Neutrophil (primary cell): Measurements from ENCODE around the gene OR5K1.
A peak's percentile ranks its signal among the peaks of the same experiment; 100 is the strongest.

ENCODE experiments used
- H3K27ac ChIP-seq: fragments of 200-600 bp; sonication (generic); 2 replicates; pipeline ENCODE4 v1.5.1; 2016; ENCODE audit warnings: mild to moderate bottlenecking, moderate library complexity
- H3K27me3 ChIP-seq: fragments of 200-600 bp; sonication (generic); 2 replicates; pipeline ENCODE4 v1.6.0; 2016; ENCODE audit warnings: mild to moderate bottlenecking
- H3K36me3 ChIP-seq: fragments of 200-600 bp; sonication (generic); 2 replicates; pipeline ENCODE4 v1.5.1; 2017
- H3K4me1 ChIP-seq, 2 experiments: fragments of 200-600 bp in 1 of 2; sonication (generic) in 1 of 2; 1 replicate in 1 of 2; 2 replicates in 1 of 2; pipeline versions ENCODE4 v1.5.1 to v1.6.1; 2013 to 2016; ENCODE audit warnings: low read depth in 1 of 2, low read length in 1 of 2, mild to moderate bottlenecking in 1 of 2, moderate library complexity in 1 of 2; ENCODE audit not compliant: control insufficient read depth in 1 of 2, insufficient read depth in 1 of 2
- H3K4me3 ChIP-seq, 2 experiments: fragments of 200-600 bp in 1 of 2; sonication (generic) in 1 of 2; 1 replicate in 1 of 2; 2 replicates in 1 of 2; pipeline ENCODE4 v1.5.1; 2013 to 2016; ENCODE audit warnings: low read depth in 1 of 2, low read length in 1 of 2, mild to moderate bottlenecking in 1 of 2, moderate library complexity in 1 of 2
- H3K9me3 ChIP-seq: fragments of 200-600 bp; sonication (generic); 2 replicates; pipeline ENCODE4 v1.5.1; 2016
- CTCF ChIP-seq: fragments of 200-600 bp; sonication (generic); IDR thresholded peaks from 2 replicates; pipeline ENCODE4 v1.5.1; 2016; ENCODE audit warnings: antibody characterized with exemption

OR5K1 gene

GRCh38 chr3:98513736-98514135 is 50.7 kb downstream of the OR5K1 start:
- no peaks in the 10 kb centered on the region for H3K9me3 ChIP-seq
- no peak for TF ChIP-seq CTCF
- no peak overlapping the region for H3K27ac ChIP-seq
- no peak overlapping the region for H3K4me3 ChIP-seq
- H3K27me3 ChIP-seq: no peaks in the 10 kb centered on the region
- H3K36me3 ChIP-seq: peaks cover 56% of the 10 kb centered on the region
- no peaks in the 10 kb centered on the region for H3K4me1 ChIP-seq

- Histone ChIP-seq H3K27ac (no peak overlapping the region), H3K9me3 (no peaks in the 10 kb centered on the region), H3K36me3 (peaks cover 63% of the 10 kb centered on the region), H3K4me3 (no peak overlapping the region), H3K27me3 (no peaks in the 10 kb centered on the region), H3K4me1 (no peaks in the 10 kb centered on the region)
- TF ChIP-seq CTCF: no peak
These were observed 51.9 kb downstream of the OR5K1 start for GRCh38 chr3:98514948-98515347.

GRCh38 chr3:98518816-98519215 is 55.8 kb downstream of the OR5K1 start:
- Histone ChIP-seq H3K4me1 (peaks cover 13 to 15% of the 10 kb centered on the region in 2 experiments), H3K36me3 (peaks cover 36% of the 10 kb centered on the region)
- no peak for TF ChIP-seq CTCF

GRCh38 chr3:98519351-98519750 is 56.4 kb downstream of the OR5K1 start:
- Histone ChIP-seq H3K4me3 (no peak overlapping the region), H3K36me3 (peaks cover 35% of the 10 kb centered on the region), H3K27ac (no peak overlapping the region), H3K27me3 (no peaks in the 10 kb centered on the region), H3K9me3 (no peaks in the 10 kb centered on the region), H3K4me1 (peaks cover 13 to 15% of the 10 kb centered on the region in 2 experiments)
- no peak for TF ChIP-seq CTCF

More at GRCh38 chr3:98518816-98519215, 55.8 kb downstream of the OR5K1 start:
- H3K27me3 ChIP-seq: no peaks in the 10 kb centered on the region
- no peak overlapping the region for H3K27ac ChIP-seq
- no peaks in the 10 kb centered on the region for H3K9me3 ChIP-seq
- no peak overlapping the region for H3K4me3 ChIP-seq

- H3K9me3 ChIP-seq: no peaks in the 10 kb centered on the region
- H3K36me3 ChIP-seq: peaks cover 23% of the 10 kb centered on the region
- peaks cover 13 to 15% of the 10 kb centered on the region in 2 experiments for H3K4me1 ChIP-seq
- TF ChIP-seq CTCF: no peak
- peak overlapping the region; percentile 71 to 80 for H3K4me3 ChIP-seq
- peak overlapping the region; percentile 86 for H3K27ac ChIP-seq
- H3K27me3 ChIP-seq: no peaks in the 10 kb centered on the region
These were observed 59.0 kb downstream of the OR5K1 start for GRCh38 chr3:98521897-98522543.
